ENCODE data around the gene LMBRD2. TPM values are rescaled to one million over a fixed set of nuclear protein-coding genes. Genes with fewer than 3 reads are reported as not detected.

Gene LMBRD2
- total RNA-seq, 1 donor from 2014 or later, result 6.4 TPM

DNA sequence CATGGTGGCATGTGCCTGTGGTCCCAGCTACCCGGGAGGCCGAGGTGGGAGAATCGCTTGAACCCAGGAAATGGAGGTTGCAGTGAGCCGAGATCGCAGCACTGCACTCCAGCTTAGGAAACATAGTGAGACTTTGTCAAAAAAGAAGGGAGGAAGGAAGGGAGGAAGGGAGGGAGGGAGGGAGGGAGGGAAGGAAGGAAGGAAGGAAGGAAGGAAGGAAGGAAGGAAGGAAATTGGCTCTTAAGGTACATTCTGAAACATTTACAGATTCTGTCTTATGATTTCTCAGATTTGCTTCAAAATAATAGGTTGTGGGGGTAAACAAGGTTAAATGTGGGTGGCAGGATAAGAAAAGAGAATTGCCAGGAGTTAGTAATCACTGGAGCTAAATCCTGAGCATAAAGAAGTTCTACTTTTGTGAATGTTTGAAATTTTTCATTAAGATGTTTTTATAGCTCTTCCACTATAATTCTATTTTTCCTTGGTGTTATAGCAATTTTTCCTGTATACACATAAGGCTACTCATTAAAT, 82.9 kb downstream of the LMBRD2 start:
- H2AFZ ChIP-seq (ENCODE audit: low read depth, low read length), result no peak overlapping the region
- Mint-ChIP-seq H3K4me1 (ENCODE audit: low read depth, unreplicated experiment) (peaks cover 5% of the 10 kb centered on the region), H3K4me3 (ENCODE audit: unreplicated experiment) (no peak overlapping the region), H3K36me3 (ENCODE audit: low read depth, unreplicated experiment) (no peaks in the 10 kb centered on the region), H3K9me3 (ENCODE audit: unreplicated experiment) (no peaks in the 10 kb centered on the region), H3K27ac (ENCODE audit: unreplicated experiment) (no peak overlapping the region), H3K27me3 (ENCODE audit: low read depth, unreplicated experiment) (peaks cover 38% of the 10 kb centered on the region)
- no peaks in the 10 kb centered on the region for H3K9me3 ChIP-seq (ENCODE audit: insufficient read depth, low read depth, low read length)
- no peak overlapping the region for H3K4me2 ChIP-seq (ENCODE audit: low read length)
- TF ChIP-seq, protein P1, sequence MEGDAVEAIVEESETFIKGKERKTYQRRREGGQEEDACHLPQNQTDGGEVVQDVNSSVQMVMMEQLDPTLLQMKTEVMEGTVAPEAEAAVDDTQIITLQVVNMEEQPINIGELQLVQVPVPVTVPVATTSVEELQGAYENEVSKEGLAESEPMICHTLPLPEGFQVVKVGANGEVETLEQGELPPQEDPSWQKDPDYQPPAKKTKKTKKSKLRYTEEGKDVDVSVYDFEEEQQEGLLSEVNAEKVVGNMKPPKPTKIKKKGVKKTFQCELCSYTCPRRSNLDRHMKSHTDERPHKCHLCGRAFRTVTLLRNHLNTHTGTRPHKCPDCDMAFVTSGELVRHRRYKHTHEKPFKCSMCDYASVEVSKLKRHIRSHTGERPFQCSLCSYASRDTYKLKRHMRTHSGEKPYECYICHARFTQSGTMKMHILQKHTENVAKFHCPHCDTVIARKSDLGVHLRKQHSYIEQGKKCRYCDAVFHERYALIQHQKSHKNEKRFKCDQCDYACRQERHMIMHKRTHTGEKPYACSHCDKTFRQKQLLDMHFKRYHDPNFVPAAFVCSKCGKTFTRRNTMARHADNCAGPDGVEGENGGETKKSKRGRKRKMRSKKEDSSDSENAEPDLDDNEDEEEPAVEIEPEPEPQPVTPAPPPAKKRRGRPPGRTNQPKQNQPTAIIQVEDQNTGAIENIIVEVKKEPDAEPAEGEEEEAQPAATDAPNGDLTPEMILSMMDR (IDR thresholded peaks at IDR 0.05; ENCODE audit: insufficient read depth, low read depth, low read length), result no peak
- TF ChIP-seq EZH2 (IDR thresholded peaks at IDR 0.05; ENCODE audit: insufficient read depth, low read length), result no peak
- H3K79me2 ChIP-seq (ENCODE audit: insufficient read depth, low read length), result no peaks in the 10 kb centered on the region
- no peak overlapping the region for H3K4me3 ChIP-seq (ENCODE audit: insufficient read depth, low read depth, low read length)
- peaks cover 15% of the 10 kb centered on the region for H3K27me3 ChIP-seq (ENCODE audit: insufficient read depth, low read length)
- FAIRE-seq, result no peak
- H4K20me1 ChIP-seq (ENCODE audit: insufficient read depth, low read length), result no peaks in the 10 kb centered on the region
- H3K9ac ChIP-seq (ENCODE audit: low read length), result no peak overlapping the region
- DNase-seq (ENCODE audit: low read depth), result no peak
- H3K27ac ChIP-seq (ENCODE audit: low read depth, low read length), result no peak overlapping the region
- no peaks in the 10 kb centered on the region for H3K4me1 ChIP-seq (ENCODE audit: insufficient read depth, low read length)
- no peaks in the 10 kb centered on the region for H3K36me3 ChIP-seq (ENCODE audit: insufficient read depth, low read length)

DNA sequence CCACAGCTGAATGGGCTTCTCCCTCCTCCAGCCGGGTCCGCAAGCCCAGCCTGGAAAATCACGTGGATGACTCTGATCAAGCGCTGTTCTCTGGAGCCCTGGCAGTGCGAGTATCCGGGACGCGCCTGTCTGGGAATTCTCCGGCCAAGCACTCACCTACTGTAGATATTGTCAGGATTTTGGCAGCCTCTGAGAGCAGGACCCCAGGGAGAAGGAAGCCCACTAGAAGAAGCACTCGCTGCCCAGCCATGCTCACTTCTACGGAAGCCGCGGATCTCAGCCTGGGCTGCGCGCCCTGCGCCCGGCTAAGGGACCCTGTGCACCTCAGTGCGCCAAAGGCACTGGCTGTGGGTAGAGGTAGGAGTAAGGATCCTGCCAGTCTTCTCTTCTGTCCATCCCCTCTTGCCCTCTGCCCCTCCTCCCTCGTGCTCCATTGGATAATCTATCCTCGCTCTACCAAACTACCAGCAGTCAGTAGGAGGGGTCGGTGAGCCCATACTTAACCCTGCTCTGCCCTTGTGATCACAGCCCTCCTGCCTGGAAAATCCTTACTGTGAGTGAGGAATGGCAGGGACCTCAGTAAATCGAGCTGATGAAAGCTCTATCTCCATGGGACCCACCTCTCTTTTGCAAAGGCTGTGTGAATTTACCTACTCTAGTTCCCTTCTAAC, 85.0 kb downstream of the LMBRD2 start, which contains the start of gene UGT3A2:
UGT3A2 (minus strand) TSS at position 343 of the 671 bp plus-strand sequence; CDS start at position 250, 93 bp downstream.
- no peaks in the 10 kb centered on the region for H4K20me1 ChIP-seq (ENCODE audit: insufficient read depth, low read length)
- Mint-ChIP-seq H3K27me3 (ENCODE audit: low read depth, unreplicated experiment) (peaks cover 35% of the 10 kb centered on the region), H3K27ac (ENCODE audit: unreplicated experiment) (no peak within 1 kb of the TSS), H3K9me3 (ENCODE audit: unreplicated experiment) (no peaks in the 10 kb centered on the region), H3K4me3 (ENCODE audit: unreplicated experiment) (peak within 1 kb of the TSS; percentile 79), H3K36me3 (ENCODE audit: low read depth, unreplicated experiment) (no peaks in the 10 kb centered on the region), H3K4me1 (ENCODE audit: low read depth, unreplicated experiment) (peaks cover 5% of the 10 kb centered on the region)
- no peak within 1 kb of the TSS for H3K27ac ChIP-seq (ENCODE audit: low read depth, low read length)
- H3K9me3 ChIP-seq (ENCODE audit: insufficient read depth, low read depth, low read length), result no peaks in the 10 kb centered on the region
- no peaks in the 10 kb centered on the region for H3K4me1 ChIP-seq (ENCODE audit: insufficient read depth, low read length)
- FAIRE-seq, result no peak
- no peak within 1 kb of the TSS for H3K4me3 ChIP-seq (ENCODE audit: insufficient read depth, low read depth, low read length)
- H3K36me3 ChIP-seq (ENCODE audit: insufficient read depth, low read length), result no peaks in the 10 kb centered on the region
- no peaks in the 10 kb centered on the region for H3K79me2 ChIP-seq (ENCODE audit: insufficient read depth, low read length)
- H3K4me2 ChIP-seq (ENCODE audit: low read length), result no peak within 1 kb of the TSS
- no peak for TF ChIP-seq EZH2 (IDR thresholded peaks at IDR 0.05; ENCODE audit: insufficient read depth, low read length)
- TF ChIP-seq, protein P1 (IDR thresholded peaks at IDR 0.05; ENCODE audit: insufficient read depth, low read depth, low read length), result no peak
- DNase-seq (ENCODE audit: low read depth), result no peak
- no peak within 1 kb of the TSS for H2AFZ ChIP-seq (ENCODE audit: low read depth, low read length)
- H3K9ac ChIP-seq (ENCODE audit: low read length), result no peak within 1 kb of the TSS
- H3K27me3 ChIP-seq (ENCODE audit: insufficient read depth, low read length), result peaks cover 15% of the 10 kb centered on the region

DNA sequence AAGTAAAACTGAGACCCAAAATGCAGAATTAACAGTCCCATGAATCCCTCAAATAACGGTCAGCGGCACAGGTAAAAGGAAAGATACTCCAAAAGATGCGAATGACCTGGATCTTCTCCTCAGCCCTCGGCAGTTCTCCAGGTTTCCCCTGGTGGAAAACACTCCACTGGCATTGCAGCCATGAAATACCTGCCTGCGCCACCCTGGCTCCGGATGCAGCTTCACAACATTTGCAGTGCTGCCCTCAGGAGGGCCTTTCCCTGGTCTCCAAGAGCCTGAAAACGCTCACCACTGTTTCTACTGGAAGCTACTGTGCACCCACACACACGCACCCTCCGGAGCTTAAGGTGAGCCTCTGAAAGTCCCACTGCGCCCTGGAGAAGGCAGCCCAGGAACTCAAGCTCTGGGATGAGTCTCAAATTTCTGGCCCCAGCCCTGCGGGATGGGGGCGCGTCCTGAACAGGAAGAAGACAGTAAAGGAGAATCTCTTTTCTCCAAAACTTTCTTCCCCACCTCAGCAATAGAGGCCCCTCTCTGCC, 85.6 kb downstream of the LMBRD2 start:
- TF ChIP-seq, protein P1 (IDR thresholded peaks at IDR 0.05; ENCODE audit: insufficient read depth, low read depth, low read length), result no peak
- TF ChIP-seq EZH2 (IDR thresholded peaks at IDR 0.05; ENCODE audit: insufficient read depth, low read length), result no peak
- H3K4me2 ChIP-seq (ENCODE audit: low read length), result no peak overlapping the region
- no peaks in the 10 kb centered on the region for H3K4me1 ChIP-seq (ENCODE audit: insufficient read depth, low read length)
- FAIRE-seq (no peak), DNase-seq (ENCODE audit: low read depth) (no peak)
- H2AFZ ChIP-seq (ENCODE audit: low read depth, low read length), result no peak overlapping the region
- H3K9ac ChIP-seq (ENCODE audit: low read length), result no peak overlapping the region
- no peaks in the 10 kb centered on the region for H4K20me1 ChIP-seq (ENCODE audit: insufficient read depth, low read length)
- Mint-ChIP-seq H3K9me3 (ENCODE audit: unreplicated experiment) (no peaks in the 10 kb centered on the region), H3K4me3 (ENCODE audit: unreplicated experiment) (peak overlapping the region; percentile 79), H3K27ac (ENCODE audit: unreplicated experiment) (no peak overlapping the region), H3K36me3 (ENCODE audit: low read depth, unreplicated experiment) (no peaks in the 10 kb centered on the region), H3K4me1 (ENCODE audit: low read depth, unreplicated experiment) (peaks cover 5% of the 10 kb centered on the region), H3K27me3 (ENCODE audit: low read depth, unreplicated experiment) (peaks cover 32% of the 10 kb centered on the region)
- no peak overlapping the region for H3K27ac ChIP-seq (ENCODE audit: low read depth, low read length)
- H3K36me3 ChIP-seq (ENCODE audit: insufficient read depth, low read length), result no peaks in the 10 kb centered on the region
- no peak overlapping the region for H3K4me3 ChIP-seq (ENCODE audit: insufficient read depth, low read depth, low read length)
- no peaks in the 10 kb centered on the region for H3K9me3 ChIP-seq (ENCODE audit: insufficient read depth, low read depth, low read length)
- H3K79me2 ChIP-seq (ENCODE audit: insufficient read depth, low read length), result no peaks in the 10 kb centered on the region
- H3K27me3 ChIP-seq (ENCODE audit: insufficient read depth, low read length), result peaks cover 15% of the 10 kb centered on the region
